Neural cell (in vitro differentiated cells): ENCODE results near the gene CUX1. TPM values are rescaled to one million over a fixed set of nuclear protein-coding genes. Genes with fewer than 3 reads are reported as not detected.

Source experiments
- H2AFZ ChIP-seq: fragments of 200-600, 300-800 bp; sonication (generic), shearing (Covaris generic); 2 replicates; pipeline ENCODE4 v1.6.0; 2014; ENCODE audit warnings: low read depth, mild to moderate bottlenecking, antibody characterized with exemption, low read length, moderate library complexity
- H3F3A ChIP-seq: fragments of 200-600 bp; shearing (Covaris generic); 2 replicates; pipeline ENCODE4 v1.6.1; 2016; ENCODE audit warnings: mild to moderate bottlenecking, moderate library complexity, mixed read lengths, antibody characterized with exemption, low read length; ENCODE audit not compliant: insufficient read depth, poor library complexity, severe bottlenecking
- H3K27ac ChIP-seq: fragments of 200-600, 300-800 bp; sonication (generic), shearing (Covaris generic); 2 replicates; pipeline ENCODE4 v1.5.1; 2014; ENCODE audit warnings: mild to moderate bottlenecking, low read length, moderate library complexity
- H3K27me3 ChIP-seq: fragments of 300-800, 200-600 bp; sonication (generic), shearing (Covaris generic); 2 replicates; pipeline ENCODE4 v1.6.0; 2014; ENCODE audit warnings: mild to moderate bottlenecking, low read depth, low read length, moderate library complexity; ENCODE audit not compliant: insufficient read depth
- H3K36me3 ChIP-seq: fragments of 300-800, 200-600 bp; sonication (generic), shearing (Covaris generic); 2 replicates; pipeline ENCODE4 v1.5.1; 2014; ENCODE audit warnings: mild to moderate bottlenecking, antibody characterized with exemption, low read length, moderate library complexity; ENCODE audit not compliant: insufficient read depth
- H3K4me2 ChIP-seq: fragments of 300-800, 200-600 bp; sonication (generic), shearing (Covaris generic); 2 replicates; pipeline ENCODE4 v1.6.0; 2014; ENCODE audit warnings: mild to moderate bottlenecking, low read length
- H3K4me3 ChIP-seq: fragments of 300-800, 200-600 bp; sonication (generic), shearing (Covaris generic); 2 replicates; pipeline ENCODE4 v1.5.1; 2014; ENCODE audit warnings: mild to moderate bottlenecking, low read length, moderate library complexity
- H3K79me2 ChIP-seq: fragments of 200-600 bp; shearing (Covaris generic); replicated peaks from 2 replicates; pipeline ENCODE4 v1.6.0; 2014; ENCODE audit warnings: mild to moderate bottlenecking, low read length, moderate library complexity; ENCODE audit not compliant: insufficient read depth
- H3K9ac ChIP-seq: fragments of 300-800, 200-600 bp; sonication (generic), shearing (Covaris generic); 2 replicates; pipeline ENCODE4 v1.6.1; 2016; ENCODE audit warnings: mild to moderate bottlenecking, low read length, mixed read lengths
- H3K9me2 ChIP-seq: fragments of 200-600 bp; shearing (Covaris generic); 2 replicates; pipeline ENCODE4 v1.6.1; 2016; ENCODE audit warnings: mild to moderate bottlenecking, low read length, mixed read lengths; ENCODE audit not compliant: insufficient read depth
- H3K9me3 ChIP-seq: fragments of 200-600, 300-800 bp; sonication (generic), shearing (Covaris generic); 2 replicates; pipeline ENCODE4 v1.6.1; 2016; ENCODE audit warnings: mild to moderate bottlenecking, mixed run types, low read length, moderate library complexity, mixed read lengths
- H4K20me1 ChIP-seq: fragments of 200-600 bp; shearing (Covaris generic); 2 replicates; pipeline ENCODE4 v1.6.1; 2016; ENCODE audit warnings: mild to moderate bottlenecking, mixed run types; ENCODE audit not compliant: insufficient read depth
- EP300 ChIP-seq: fragments of 450-650 bp; conservative IDR thresholded peaks from 2 replicates; pipeline ENCODE4 v1.6.1; 2014; ENCODE audit warnings: antibody characterized with exemption, mild to moderate bottlenecking, moderate library complexity; ENCODE audit not compliant: poor library complexity, severe bottlenecking
- EZH2 ChIP-seq: fragments of 200-600, 300-800 bp; shearing (Covaris generic), sonication (generic); IDR thresholded peaks from 2 replicates; pipeline ENCODE4 v1.6.1; 2014; ENCODE audit warnings: antibody characterized with exemption, low read length, borderline replicate concordance, mild to moderate bottlenecking; ENCODE audit not compliant: insufficient read depth, poor library complexity, severe bottlenecking
- MXI1 ChIP-seq: fragments of 450-650 bp; conservative IDR thresholded peaks from 2 replicates; pipeline ENCODE4 v1.6.1; 2014; ENCODE audit warnings: antibody characterized with exemption, mild to moderate bottlenecking; ENCODE audit not compliant: poor library complexity, severe bottlenecking
- POLR2AphosphoS5 ChIP-seq: IDR thresholded peaks from 2 replicates; pipeline ENCODE4 v1.6.1; 2012
- RAD21 ChIP-seq: fragments of 450-650 bp; conservative IDR thresholded peaks from 2 replicates; pipeline ENCODE4 v1.6.1; 2014; ENCODE audit warnings: antibody characterized with exemption, mild to moderate bottlenecking, moderate library complexity
- SMC3 ChIP-seq: fragments of 450-650 bp; conservative IDR thresholded peaks from 2 replicates; pipeline ENCODE4 v1.6.1; 2014; ENCODE audit warnings: antibody characterized with exemption, mild to moderate bottlenecking, moderate library complexity; ENCODE audit not compliant: poor library complexity
- TAF1 ChIP-seq: IDR thresholded peaks from 2 replicates; pipeline ENCODE4 v1.6.1; 2012; ENCODE audit warnings: low read depth
- polyA plus RNA-seq: library from polyadenylated mRNA; depleted of rRNA; stranded (reverse); fragments of >200 nt; gene quantifications from 2 replicates; pipeline ENCODE4 v1.2.3, GENCODE V29; 2014
- TF ChIP-seq, protein P1 (sequence below): IDR thresholded peaks from 2 replicates; pipeline ENCODE4 v1.6.1; 2012; ENCODE audit warnings: borderline replicate concordance
- TF ChIP-seq, protein P2 (sequence below): fragments of 450-650 bp; IDR thresholded peaks from 2 replicates; pipeline ENCODE4 v1.5.1; 2014; ENCODE audit warnings: antibody characterized with exemption, mild to moderate bottlenecking, moderate library complexity; ENCODE audit not compliant: poor library complexity, severe bottlenecking

The CUX1 gene
- polyA plus RNA-seq, 1 donor from 2014 or later, result 26.6 TPM

DNA sequence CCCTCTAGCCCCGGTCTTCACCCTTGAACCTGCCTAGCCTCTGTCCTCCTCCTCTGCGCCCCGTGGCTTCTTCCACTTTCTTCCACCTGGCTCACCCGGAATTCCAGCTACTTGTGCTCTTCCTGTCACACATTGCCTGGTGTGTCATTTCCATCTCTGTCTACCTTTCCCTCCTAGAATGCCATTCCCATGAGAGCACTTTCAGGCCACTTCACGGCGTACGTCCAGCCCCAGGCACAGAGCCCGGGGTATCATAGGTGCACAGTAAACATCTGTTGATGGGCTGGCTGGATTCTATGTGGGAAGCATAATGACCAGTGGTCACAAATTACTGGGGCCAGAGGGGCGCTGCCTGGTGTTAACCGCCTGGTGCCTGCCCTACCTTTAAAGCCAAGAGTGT is 161.3 kb downstream of the CUX1 start:
- H3K79me2 ChIP-seq, result peaks cover 5% of the 10 kb centered on the region
- H3K9ac ChIP-seq, result no peak overlapping the region
- H3K27me3 ChIP-seq, result no peaks in the 10 kb centered on the region
- H3K36me3 ChIP-seq, result no peaks in the 10 kb centered on the region
- H4K20me1 ChIP-seq, result no peaks in the 10 kb centered on the region
- no peaks in the 10 kb centered on the region for H3K9me2 ChIP-seq
- no peak overlapping the region for H2AFZ ChIP-seq
- no peaks in the 10 kb centered on the region for H3K9me3 ChIP-seq
- H3K27ac ChIP-seq, result no peak overlapping the region
- no peak for TF ChIP-seq SMC3
- TF ChIP-seq TAF1, result no peak
- TF ChIP-seq MXI1, result no peak
- TF ChIP-seq, protein P1, sequence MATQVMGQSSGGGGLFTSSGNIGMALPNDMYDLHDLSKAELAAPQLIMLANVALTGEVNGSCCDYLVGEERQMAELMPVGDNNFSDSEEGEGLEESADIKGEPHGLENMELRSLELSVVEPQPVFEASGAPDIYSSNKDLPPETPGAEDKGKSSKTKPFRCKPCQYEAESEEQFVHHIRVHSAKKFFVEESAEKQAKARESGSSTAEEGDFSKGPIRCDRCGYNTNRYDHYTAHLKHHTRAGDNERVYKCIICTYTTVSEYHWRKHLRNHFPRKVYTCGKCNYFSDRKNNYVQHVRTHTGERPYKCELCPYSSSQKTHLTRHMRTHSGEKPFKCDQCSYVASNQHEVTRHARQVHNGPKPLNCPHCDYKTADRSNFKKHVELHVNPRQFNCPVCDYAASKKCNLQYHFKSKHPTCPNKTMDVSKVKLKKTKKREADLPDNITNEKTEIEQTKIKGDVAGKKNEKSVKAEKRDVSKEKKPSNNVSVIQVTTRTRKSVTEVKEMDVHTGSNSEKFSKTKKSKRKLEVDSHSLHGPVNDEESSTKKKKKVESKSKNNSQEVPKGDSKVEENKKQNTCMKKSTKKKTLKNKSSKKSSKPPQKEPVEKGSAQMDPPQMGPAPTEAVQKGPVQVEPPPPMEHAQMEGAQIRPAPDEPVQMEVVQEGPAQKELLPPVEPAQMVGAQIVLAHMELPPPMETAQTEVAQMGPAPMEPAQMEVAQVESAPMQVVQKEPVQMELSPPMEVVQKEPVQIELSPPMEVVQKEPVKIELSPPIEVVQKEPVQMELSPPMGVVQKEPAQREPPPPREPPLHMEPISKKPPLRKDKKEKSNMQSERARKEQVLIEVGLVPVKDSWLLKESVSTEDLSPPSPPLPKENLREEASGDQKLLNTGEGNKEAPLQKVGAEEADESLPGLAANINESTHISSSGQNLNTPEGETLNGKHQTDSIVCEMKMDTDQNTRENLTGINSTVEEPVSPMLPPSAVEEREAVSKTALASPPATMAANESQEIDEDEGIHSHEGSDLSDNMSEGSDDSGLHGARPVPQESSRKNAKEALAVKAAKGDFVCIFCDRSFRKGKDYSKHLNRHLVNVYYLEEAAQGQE, result no peak
- TF ChIP-seq, protein P2, sequence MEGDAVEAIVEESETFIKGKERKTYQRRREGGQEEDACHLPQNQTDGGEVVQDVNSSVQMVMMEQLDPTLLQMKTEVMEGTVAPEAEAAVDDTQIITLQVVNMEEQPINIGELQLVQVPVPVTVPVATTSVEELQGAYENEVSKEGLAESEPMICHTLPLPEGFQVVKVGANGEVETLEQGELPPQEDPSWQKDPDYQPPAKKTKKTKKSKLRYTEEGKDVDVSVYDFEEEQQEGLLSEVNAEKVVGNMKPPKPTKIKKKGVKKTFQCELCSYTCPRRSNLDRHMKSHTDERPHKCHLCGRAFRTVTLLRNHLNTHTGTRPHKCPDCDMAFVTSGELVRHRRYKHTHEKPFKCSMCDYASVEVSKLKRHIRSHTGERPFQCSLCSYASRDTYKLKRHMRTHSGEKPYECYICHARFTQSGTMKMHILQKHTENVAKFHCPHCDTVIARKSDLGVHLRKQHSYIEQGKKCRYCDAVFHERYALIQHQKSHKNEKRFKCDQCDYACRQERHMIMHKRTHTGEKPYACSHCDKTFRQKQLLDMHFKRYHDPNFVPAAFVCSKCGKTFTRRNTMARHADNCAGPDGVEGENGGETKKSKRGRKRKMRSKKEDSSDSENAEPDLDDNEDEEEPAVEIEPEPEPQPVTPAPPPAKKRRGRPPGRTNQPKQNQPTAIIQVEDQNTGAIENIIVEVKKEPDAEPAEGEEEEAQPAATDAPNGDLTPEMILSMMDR, result no peak
- TF ChIP-seq EP300, result no peak
- no peak for TF ChIP-seq POLR2AphosphoS5
- no peak for TF ChIP-seq RAD21
- no peak for TF ChIP-seq EZH2
- H3K4me3 ChIP-seq, result no peak overlapping the region
- H3K4me2 ChIP-seq, result no peak overlapping the region
- H3F3A ChIP-seq, result no peaks in the 10 kb centered on the region

DNA sequence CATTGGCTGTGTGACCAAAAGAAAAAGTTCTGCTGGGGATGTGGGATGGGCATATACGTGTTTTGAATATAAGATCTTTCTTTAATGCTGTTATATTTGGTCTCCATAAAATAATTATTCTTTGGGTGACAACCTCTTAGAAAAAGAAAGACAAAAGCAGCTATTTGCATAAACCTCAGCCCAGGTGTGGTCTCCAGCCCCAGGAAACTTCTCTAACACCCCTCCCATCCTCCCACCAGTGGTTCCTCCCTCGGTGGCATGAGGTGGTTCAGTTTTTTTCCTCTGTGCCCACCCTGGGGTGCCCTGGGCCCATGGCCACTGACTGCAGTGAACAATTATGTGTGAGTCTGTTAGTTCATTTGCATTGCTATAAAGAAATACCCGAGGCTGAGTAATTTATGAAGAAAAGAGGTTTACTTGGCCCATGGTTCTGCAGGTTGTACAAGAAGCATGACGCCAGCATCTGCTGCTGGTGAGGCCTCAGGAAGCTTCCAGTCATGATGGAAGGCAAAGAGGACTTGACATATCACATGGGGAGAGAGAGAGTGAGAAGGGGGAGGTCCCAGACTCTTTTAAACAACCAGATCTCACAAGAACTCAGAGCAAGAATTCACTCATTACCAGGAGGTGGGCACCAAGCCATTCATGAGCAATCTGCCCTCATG is 165.9 kb downstream of the CUX1 start:
- no peaks in the 10 kb centered on the region for H3K27me3 ChIP-seq
- peaks cover 5% of the 10 kb centered on the region for H3K79me2 ChIP-seq
- no peak overlapping the region for H3K4me2 ChIP-seq
- H2AFZ ChIP-seq, result no peak overlapping the region
- no peaks in the 10 kb centered on the region for H3K9me2 ChIP-seq
- H3K36me3 ChIP-seq, result no peaks in the 10 kb centered on the region
- TF ChIP-seq, protein P1, result no peak
- TF ChIP-seq EP300 (no peak), TAF1 (no peak), POLR2AphosphoS5 (no peak), EZH2 (no peak), SMC3 (no peak), RAD21 (no peak), MXI1 (no peak)
- TF ChIP-seq, protein P2, result no peak
- no peak overlapping the region for H3K4me3 ChIP-seq
- H3K9me3 ChIP-seq, result no peaks in the 10 kb centered on the region
- no peaks in the 10 kb centered on the region for H4K20me1 ChIP-seq
- H3K27ac ChIP-seq, result no peak overlapping the region
- no peaks in the 10 kb centered on the region for H3F3A ChIP-seq
- H3K9ac ChIP-seq, result no peak overlapping the region
